Measurements from ENCODE around the gene UHRF1. TPM values are rescaled to one million over a fixed set of nuclear protein-coding genes. Genes with fewer than 3 reads are reported as not detected.
A peak's percentile ranks its signal among the peaks of the same experiment; 100 is the strongest.

UHRF1 gene
- total RNA-seq, 1 donor = 7.6 TPM

DNA sequence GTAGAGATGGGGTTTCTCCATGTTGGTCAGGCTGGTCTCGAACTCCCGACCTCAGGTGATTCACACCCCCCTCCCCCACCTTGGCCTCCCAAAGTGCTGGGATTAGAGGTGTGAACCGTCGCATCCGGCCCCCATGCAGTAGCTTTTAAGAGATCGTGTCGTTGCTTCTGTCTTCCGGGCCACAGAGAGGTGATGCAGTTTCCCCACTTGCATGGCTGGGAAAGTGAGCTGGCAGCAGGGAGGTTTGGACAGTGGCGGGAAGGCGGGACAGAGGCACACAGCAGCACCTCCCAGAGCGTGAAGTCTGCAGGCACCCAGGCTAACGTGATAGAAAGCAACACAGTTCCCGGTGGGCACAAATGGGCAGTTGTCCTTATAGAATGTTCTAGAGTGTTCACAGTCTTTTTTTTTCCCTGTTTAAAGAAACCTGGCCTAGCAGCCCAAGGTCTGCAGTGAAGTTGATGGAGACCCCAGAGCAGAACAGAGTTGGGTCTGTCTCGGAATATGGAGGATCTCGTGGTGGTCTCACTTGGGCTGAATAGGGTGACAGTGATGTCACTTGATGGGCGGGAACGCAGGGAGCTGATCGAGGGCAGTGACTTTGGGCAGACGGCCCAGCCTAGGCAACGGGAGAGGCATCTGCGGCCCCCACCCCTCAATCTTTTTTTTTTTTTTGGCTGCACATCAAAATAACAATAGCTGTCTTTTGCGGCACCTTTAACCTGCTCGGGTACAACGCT, 4.9 kb downstream of the UHRF1 start:
- Histone ChIP-seq H3K27me3 (ENCODE audit: insufficient read depth, low read length) (no peaks in the 10 kb centered on the region), H4K20me1 (ENCODE audit: insufficient read depth, low read length) (no peaks in the 10 kb centered on the region), H3K4me3 (ENCODE audit: insufficient read depth, low read length) (no peak overlapping the region), H2AFZ (ENCODE audit: low read length) (no peak overlapping the region), H3K79me2 (ENCODE audit: insufficient read depth, low read length) (peaks cover 65% of the 10 kb centered on the region), H3K36me3 (ENCODE audit: insufficient read depth, low read length) (peaks cover 7% of the 10 kb centered on the region), H3K4me2 (ENCODE audit: insufficient read depth, low read length) (peak overlapping the region; percentile 64), H3K4me1 (ENCODE audit: insufficient read depth, low read length) (peaks cover 49% of the 10 kb centered on the region), H3K27ac (ENCODE audit: low read depth, low read length) (peak overlapping the region; percentile 86), H3K9me3 (ENCODE audit: low read depth, low read length) (no peaks in the 10 kb centered on the region)
- TF ChIP-seq, protein P1, sequence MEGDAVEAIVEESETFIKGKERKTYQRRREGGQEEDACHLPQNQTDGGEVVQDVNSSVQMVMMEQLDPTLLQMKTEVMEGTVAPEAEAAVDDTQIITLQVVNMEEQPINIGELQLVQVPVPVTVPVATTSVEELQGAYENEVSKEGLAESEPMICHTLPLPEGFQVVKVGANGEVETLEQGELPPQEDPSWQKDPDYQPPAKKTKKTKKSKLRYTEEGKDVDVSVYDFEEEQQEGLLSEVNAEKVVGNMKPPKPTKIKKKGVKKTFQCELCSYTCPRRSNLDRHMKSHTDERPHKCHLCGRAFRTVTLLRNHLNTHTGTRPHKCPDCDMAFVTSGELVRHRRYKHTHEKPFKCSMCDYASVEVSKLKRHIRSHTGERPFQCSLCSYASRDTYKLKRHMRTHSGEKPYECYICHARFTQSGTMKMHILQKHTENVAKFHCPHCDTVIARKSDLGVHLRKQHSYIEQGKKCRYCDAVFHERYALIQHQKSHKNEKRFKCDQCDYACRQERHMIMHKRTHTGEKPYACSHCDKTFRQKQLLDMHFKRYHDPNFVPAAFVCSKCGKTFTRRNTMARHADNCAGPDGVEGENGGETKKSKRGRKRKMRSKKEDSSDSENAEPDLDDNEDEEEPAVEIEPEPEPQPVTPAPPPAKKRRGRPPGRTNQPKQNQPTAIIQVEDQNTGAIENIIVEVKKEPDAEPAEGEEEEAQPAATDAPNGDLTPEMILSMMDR (IDR thresholded peaks at IDR 0.05; ENCODE audit: extremely low read depth, low read depth, low read length) = no peak
- peak; percentile 43 for DNase-seq (ENCODE audit: insufficient read length, low spot score, missing footprints)

DNA sequence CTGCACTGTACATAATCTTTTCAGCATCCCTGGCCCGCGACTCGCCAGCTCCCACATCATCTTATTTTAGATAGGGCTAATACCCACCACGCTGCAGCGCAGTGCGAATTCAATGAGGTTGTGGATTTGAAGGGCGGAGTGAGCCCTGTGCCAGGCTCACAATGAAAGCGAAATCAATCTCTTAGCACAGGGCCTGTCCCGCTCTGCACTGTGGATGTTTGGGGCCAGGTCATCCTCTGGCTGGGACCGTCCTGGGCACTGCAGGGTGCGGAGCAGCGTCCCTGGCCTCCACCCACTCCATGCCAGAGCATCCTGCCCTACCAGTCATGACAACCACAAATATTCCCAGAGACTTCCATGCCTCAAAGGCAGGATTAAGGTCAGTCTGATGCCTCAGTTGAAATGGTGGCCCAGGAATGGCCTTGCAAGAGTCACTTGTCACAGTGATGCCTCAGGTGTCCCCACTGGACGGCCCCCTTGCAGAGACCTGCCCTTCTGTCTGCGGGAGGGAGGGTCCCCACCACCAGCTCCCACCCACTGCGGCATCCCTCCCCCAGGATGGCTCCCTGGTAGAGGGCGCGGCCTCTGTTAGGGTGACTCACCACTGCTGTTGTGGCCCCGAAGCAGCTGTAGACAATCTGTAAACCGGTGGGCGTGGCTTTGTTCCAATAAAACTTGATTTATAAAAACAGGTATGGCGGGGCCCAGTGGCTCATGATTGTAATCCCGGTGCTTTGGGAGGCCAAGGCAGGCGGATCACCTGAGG, 5.6 kb downstream of the UHRF1 start:
- Histone ChIP-seq H3K4me2 (ENCODE audit: insufficient read depth, low read length) (peak overlapping the region; percentile 64), H3K4me3 (ENCODE audit: insufficient read depth, low read length) (peak overlapping the region; percentile 44), H3K27me3 (ENCODE audit: insufficient read depth, low read length) (no peaks in the 10 kb centered on the region), H3K4me1 (ENCODE audit: insufficient read depth, low read length) (peaks cover 49% of the 10 kb centered on the region), H4K20me1 (ENCODE audit: insufficient read depth, low read length) (no peaks in the 10 kb centered on the region), H3K27ac (ENCODE audit: low read depth, low read length) (peak overlapping the region; percentile 86), H2AFZ (ENCODE audit: low read length) (peak overlapping the region; percentile 76), H3K36me3 (ENCODE audit: insufficient read depth, low read length) (peaks cover 7% of the 10 kb centered on the region), H3K79me2 (ENCODE audit: insufficient read depth, low read length) (peaks cover 70% of the 10 kb centered on the region), H3K9me3 (ENCODE audit: low read depth, low read length) (no peaks in the 10 kb centered on the region)
- peak; percentile 99 for DNase-seq (ENCODE audit: insufficient read length, low spot score, missing footprints)
- TF ChIP-seq, protein P1 (IDR thresholded peaks at IDR 0.05; ENCODE audit: extremely low read depth, low read depth, low read length) = no peak

DNA sequence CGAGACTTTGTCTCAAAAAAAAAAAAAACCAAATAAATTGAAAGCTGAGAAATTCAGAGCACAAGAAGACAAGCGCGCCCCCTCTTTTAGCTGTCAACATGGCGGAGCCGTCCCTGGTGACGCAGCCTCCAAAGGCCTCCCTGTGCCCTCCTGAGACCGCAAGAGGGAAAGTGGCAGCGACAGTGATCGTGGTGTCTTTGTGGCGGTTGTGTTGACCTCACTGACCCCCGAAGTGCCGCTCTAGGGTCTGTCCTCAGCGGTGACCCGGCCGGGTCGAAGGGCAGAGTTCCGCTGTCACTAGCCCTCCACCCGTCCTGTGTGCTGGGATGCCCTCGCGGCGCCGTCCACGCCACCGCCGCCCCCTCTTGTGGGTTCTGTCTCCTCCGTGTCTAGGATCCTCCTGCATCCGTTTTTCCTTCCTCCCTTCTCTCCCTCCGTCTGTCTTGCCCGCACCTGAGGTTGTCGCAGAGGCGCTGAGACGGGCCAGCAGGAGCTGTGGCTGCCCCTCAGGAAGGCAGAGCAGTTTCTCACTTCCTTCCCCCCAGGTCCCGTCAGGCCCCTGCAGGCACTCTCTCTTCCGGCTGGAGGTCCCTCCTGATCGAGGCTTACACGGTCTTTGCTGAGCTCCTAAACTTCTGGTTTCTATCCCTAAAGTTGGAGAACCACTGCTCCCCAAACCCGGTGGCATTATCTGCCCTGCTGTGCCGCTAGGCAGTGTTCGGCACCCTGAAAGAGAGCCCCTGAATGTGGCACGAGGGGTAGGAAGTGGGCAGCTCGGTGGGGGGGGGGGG, 7.2 kb downstream of the UHRF1 start:
- Histone ChIP-seq H2AFZ (ENCODE audit: low read length) (no peak overlapping the region), H4K20me1 (ENCODE audit: insufficient read depth, low read length) (no peaks in the 10 kb centered on the region), H3K4me3 (ENCODE audit: insufficient read depth, low read length) (no peak overlapping the region), H3K36me3 (ENCODE audit: insufficient read depth, low read length) (peaks cover 7% of the 10 kb centered on the region), H3K9me3 (ENCODE audit: low read depth, low read length) (no peaks in the 10 kb centered on the region), H3K79me2 (ENCODE audit: insufficient read depth, low read length) (peaks cover 78% of the 10 kb centered on the region), H3K27me3 (ENCODE audit: insufficient read depth, low read length) (no peaks in the 10 kb centered on the region), H3K4me1 (ENCODE audit: insufficient read depth, low read length) (peaks cover 36% of the 10 kb centered on the region), H3K4me2 (ENCODE audit: insufficient read depth, low read length) (no peak overlapping the region), H3K27ac (ENCODE audit: low read depth, low read length) (peak overlapping the region; percentile 86)
- DNase-seq (ENCODE audit: insufficient read length, low spot score, missing footprints) = no peak
- TF ChIP-seq, protein P1 (IDR thresholded peaks at IDR 0.05; ENCODE audit: extremely low read depth, low read depth, low read length) = no peak

Data from osteoblast (primary cell).